NCI-H2171 (cell line): ENCODE data around the gene TEKT2.

Source experiments
- DNase-seq: peaks from one replicate; lab custom pipeline; 2025; lab: John Stamatoyannopoulos, UW

TEKT2 gene

GRCh38 chr1:36128126-36128904 is 44.4 kb downstream of the TEKT2 start:
- DNase-seq, result no peak

DNA sequence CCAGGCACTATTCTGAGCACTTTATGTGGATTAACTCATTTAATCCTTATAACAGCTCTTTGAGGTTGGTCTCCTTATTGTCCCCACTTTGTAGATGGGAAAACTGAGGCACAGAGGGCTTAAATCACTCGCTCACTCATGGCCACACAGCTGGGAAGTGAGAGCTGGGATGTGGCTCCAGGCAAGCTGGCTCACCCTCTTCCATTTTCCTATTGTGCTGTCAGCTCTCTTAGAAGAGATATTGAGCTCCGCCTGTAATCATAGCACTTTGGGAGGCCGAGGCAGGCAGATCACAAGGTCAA is 45.0 kb downstream of the TEKT2 start:
- DNase-seq, result no peak

DNA sequence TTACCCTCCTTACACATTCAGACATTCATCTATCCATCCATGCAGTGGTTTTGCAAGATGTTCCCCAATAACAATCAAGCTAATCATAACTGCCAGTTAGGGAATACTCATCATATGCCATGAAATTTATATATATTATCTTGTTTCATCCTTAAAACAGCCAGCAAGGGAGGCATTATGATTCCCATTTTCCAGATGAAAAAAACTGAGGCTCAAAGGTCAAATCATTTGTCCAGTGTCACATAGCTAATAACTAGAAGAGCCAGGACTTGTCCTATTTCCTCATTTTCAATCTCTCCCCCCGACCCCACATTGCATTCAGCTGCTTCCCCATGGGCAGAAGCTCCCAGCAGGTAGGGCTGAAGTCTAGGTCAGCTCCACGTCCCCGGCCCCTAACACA is 48.1 kb downstream of the TEKT2 start:
- no peak for DNase-seq

DNA sequence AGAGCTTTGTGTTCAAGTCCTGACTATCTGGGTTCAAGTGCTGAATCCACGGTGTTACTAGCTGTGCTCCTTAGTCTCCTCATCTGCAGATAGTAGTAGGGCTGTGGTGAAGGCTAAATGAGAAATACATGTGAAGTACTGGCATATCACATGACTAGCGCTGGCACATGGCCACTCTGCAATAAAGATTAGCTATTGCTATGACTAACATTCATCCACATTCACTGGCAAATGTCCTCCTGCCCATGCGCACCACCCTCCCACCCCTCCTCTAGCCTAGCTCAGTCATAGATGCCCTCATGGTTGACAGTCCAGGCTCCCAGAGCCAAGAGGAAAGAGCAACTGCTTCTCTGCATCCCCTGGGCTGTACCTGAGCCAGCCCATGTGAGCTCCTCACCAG is 49.6 kb downstream of the TEKT2 start:
- DNase-seq, result no peak

DNA sequence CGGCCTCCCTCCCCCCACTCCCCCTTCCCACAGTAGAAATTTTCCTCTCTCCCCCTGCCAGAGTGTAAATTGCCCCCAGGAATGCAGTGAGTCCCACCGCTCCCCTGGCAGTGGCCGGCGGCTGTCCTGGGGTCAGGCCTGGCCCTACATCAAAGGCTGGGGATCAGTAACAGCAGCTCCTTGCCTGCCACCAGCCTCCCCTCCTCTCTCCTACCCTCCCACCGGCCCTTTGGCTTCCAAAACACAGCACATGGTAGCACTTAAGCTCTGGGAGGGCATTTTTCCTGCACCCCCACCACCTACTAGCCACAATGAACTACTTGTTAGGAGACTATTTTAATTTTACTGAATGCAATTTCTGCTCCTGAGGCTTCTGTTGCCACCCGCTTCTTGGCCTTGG is 50.1 kb downstream of the TEKT2 start:
- DNase-seq, result no peak

DNA sequence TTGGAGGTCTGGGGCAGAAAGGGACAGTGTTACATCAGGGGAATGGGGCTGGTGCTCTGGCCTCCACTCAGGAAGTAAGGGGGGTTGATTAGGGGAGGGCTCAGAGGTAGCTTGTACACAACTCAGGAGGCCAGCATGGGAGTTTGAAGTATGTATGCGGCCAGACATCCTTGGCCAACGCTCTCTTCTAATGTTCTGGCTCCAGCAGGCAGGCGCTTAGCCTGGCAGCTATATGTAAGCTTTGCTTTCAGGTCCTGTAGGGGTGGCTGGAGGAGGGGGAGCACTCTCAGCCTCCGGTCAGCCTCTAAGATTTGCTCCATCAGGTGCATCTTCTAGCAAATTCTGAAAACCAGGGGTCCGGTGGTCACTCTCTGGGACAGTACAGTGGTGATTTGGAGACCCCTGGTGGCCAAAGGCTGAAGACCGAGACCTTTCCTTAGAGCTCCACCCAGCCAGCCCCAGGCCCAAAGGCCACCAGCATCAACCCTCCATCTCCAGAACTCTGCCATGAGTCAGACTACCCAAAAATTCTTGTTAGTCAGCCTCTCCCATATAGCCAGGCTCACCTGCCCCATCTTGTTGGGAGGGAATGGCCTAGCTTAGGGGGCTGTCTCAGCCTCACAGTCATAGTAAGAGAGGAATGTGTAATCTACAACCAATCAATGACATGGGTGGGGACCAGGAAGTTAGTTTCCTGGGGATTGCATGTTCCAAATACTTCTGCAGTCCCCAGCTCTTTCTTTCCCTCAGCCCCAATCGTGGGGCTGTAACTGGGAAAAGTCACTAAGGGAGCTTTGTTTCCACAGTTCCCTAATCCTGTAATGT is 50.8 kb downstream of the TEKT2 start:
- no peak for DNase-seq

DNA sequence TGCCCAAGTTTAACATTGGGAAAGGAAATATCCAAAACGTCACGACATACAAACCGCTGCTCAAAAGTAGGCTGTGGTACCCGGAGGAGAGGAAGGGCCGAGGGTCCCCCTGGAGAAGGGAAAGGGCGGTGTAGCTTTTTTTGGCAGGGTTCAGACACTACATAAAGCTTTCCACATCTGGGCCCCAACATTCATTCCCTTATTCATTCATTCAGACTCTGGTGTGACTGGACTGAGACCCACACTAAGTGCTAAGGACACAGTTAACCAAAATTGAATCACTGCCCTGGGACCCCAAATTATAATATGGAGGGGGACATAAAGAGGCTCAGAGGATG is 51.4 kb downstream of the TEKT2 start:
- no peak for DNase-seq

DNA sequence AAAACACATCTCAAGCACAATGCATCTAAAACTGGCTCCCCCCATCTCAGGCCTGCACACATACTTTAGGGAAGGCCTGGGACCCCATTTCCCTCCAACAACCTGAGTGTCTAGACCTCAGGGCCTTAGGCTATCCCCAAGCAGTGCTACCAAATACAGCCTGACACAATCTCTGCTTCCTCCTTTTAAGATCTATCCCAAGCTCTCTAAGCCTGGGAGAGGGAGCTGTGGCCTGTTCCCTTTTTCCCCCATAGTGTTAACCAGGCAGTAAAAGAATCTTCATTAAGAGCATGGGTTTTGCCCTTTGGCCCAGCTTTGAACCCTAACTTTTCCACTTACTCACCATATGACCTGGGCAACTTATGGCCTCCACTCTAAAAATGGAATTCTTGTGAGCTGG is 51.9 kb downstream of the TEKT2 start:
- no peak for DNase-seq

- no peak for DNase-seq
Measured at GRCh38 chr1:36136535-36136934, 52.6 kb downstream of the TEKT2 start.

GRCh38 chr1:36137226-36137625 is 53.3 kb downstream of the TEKT2 start:
- no peak for DNase-seq

GRCh38 chr1:36137776-36138175 is 53.9 kb downstream of the TEKT2 start:
- peak; percentile 96 for DNase-seq
